DMS53 (cell line): ENCODE measurements around the gene REXO1.
"Not testable (repeated sequence)": the region's sequence is repeated elsewhere in the genome, so short reads cannot be mapped to it uniquely, and the experiment has no call there.

Experiments used
- DNase-seq: peaks from one replicate; lab custom pipeline; 2025; lab: John Stamatoyannopoulos, UW

The REXO1 gene

DNA sequence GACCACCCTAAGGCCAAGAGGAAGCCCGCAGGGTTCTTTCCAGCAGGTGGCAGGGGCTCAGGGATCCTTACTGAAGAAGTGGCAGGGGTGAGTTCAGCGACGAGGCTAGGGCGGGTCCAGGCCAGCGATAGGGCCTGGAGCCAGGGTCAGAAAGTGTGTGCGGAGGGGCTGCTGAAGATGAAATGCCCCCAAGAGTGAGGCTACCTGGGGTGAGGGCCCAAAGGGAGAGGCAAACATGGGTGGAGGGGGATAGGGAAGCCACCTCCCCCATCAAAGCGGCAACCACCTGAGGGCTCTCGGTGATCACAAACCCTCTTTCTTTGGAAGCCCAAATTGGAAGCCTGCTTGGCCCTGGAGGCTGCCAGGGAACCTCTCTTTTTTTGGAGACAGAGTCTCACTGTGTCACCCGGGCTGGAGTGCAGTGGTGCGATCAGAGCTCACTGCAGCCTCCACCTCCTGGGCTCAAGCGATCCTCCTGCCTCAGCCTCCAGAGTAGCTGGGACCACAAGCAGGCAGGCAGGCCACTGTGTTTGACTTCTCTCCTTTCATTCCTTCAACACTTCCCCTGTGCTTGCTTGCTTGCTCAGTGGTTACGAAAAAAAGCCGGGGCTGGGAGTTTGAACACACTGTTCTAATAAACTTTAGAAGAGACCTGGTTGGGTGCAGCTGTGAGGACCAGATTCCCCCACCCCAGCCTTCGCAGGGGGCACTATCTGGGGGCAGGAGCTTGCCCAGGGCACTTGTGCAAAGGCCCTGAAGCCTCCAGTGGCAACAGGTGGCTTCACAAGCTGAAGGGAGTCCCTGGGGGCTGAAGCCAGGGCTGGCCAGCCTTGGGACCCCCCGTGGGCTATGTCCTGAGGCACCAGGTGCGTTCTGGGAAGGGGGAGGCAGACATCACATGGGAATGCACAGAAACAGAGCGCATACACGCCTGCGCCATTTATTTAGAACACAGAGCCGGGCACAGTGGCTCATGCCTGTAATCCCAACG is 34.8 kb downstream of the REXO1 start:
- no peak for DNase-seq

- peak; percentile 94 for DNase-seq
Observed at GRCh38 chr19:1812426-1813191, 35.7 kb downstream of the REXO1 start.

GRCh38 chr19:1811942-1812425 is 36.3 kb downstream of the REXO1 start, which contains the start of gene ATP8B3:
TSS of gene ATP8B3 (minus strand) at chr19:1812276. CDS start at chr19:1811736, 540 bp downstream.
- no peak for DNase-seq

DNA sequence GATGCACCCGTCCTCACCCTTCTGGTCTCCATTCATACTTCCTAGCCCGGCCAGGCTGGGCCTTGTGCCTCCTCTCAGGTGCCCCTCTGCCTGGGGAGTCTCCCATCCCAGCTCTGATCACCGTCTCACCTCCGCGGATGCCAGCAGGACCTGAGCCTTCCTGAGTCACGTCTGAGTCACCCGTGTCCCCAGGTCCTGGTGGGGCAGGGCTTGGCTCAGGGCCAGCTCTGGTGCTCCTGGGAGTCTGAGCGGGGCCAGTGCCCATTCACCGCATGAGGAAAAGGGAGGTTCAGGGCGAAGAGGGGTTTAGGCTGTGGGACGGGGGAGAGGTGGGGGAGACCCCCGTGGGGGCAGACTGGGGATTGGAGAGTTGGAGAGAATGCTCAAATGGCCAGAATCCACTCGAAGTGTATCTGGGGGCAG is 36.8 kb downstream of the REXO1 start:
- DNase-seq, result peak; percentile 91

GRCh38 chr19:1810439-1811160 is 37.7 kb downstream of the REXO1 start:
- no peak for DNase-seq

DNA sequence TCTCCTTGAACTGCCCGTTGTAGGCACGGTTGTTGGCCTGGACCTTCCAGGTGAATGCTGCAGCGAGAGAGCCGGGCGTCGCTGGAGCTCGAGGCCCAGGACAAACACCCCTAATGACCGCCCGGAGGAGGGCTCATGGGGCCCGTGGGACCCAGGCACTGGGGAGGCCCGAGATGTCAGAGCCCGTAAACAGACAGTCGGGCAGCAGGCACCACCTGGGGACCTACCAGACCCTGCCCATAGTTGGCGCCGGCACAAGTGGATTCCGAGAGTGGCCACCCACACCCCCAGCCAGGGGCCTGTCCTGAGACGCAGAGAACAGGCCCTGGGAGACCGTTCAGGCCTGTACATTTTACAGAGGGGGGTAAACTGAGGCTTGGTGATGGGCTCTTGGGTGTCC is 38.6 kb downstream of the REXO1 start:
- no peak for DNase-seq

- DNase-seq, result no peak
Observed at GRCh38 chr19:1808395-1808731, 39.9 kb downstream of the REXO1 start.

DNA sequence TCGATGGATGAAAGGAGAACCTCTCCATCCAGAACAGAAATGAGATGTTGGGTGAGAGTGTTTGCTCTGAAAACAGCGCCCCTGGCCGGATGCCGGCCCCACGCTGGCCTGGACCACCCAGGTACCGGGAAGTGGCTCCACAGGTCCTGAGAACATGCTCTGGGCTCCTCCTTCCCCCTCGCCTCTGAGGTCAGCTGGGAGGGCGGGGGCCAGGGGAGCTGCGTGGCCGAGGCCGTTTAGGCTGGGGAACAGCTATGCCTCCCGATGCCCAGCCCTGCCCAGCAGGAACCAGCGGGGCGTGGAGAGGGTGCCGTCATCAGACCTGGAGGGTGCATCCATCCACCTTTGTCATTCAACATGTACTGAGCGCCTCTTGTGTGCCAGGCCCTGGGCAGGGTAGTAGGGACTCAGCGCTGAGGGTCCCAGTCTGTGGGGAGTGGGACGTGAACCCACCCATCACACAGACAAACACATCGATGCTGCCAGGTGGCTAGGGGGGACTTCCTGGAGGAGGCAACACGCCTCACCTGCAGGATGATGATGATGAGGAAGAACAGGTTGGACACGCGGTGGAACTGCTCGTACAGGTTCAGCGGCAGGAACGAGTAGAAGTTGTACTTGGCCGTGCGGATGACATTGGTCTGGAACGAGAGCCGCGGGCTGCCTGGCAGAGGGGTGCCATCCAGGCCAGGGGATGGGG is 40.4 kb downstream of the REXO1 start:
- peak; percentile 49 for DNase-seq

- DNase-seq, result no peak
Observed at GRCh38 chr19:1807030-1807694, 41.1 kb downstream of the REXO1 start.

DNA sequence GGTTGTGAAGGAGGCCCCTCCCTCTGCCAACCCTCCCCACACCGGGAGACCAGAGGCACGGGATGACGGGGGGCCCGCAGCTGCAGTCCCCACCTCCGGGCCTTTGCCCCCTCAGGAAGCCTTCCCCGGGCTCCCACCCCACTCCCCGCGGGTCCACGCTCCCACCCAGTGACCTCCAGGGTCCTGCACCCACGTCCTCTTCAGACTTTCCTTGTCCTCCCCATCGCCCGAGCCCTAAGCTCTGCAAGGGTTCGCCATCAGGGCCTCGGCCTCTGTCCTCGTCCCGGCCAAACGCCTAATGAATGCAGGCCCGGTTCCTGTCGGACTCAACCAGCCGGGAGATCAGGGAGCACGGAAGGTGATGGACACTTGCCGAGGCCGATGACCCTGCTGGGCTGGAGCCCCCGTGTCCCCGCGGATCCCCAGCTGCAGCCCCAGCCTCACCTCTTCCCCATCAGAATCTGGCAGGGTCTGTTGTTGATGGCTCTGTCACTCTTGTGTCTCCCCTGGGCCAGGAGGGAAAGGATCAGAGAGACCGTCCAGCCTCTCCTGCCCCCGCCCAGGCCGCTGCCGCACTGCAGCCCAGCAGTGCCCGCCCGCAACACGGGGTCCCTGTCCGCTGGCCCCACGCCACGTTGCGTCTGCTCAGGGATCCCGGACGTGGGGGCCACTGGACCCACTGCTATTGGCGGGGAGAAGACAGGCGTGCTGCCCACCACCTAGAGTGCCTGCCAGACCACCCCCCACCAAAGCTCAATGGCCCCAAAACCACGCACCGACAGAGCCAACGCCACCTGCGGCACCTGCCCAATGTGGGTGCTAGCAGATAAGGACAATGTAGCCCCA is 41.9 kb downstream of the REXO1 start:
- no peak for DNase-seq

GRCh38 chr19:1805401-1806183 is 42.7 kb downstream of the REXO1 start:
- DNase-seq, result no peak

DNA sequence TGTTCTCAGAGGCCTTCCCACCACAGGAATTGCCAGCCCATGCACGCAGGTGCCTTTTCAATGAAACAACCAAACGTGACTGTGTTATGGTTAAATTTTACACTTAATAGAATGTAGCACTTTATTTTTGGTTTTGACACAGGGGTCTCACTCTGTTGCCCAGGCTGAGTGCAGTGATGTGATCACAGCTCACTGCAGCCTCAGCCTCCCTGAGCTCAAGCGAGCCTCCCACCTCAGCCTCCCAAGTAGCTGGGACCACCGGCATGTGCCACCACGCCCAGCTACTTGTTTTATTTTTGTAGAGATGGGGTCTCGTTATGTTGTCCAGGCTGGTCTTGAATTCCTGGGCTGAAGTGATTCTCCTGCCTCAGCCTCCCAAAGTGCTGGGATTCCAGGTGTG is 43.4 kb downstream of the REXO1 start:
- DNase-seq, result no peak

DNA sequence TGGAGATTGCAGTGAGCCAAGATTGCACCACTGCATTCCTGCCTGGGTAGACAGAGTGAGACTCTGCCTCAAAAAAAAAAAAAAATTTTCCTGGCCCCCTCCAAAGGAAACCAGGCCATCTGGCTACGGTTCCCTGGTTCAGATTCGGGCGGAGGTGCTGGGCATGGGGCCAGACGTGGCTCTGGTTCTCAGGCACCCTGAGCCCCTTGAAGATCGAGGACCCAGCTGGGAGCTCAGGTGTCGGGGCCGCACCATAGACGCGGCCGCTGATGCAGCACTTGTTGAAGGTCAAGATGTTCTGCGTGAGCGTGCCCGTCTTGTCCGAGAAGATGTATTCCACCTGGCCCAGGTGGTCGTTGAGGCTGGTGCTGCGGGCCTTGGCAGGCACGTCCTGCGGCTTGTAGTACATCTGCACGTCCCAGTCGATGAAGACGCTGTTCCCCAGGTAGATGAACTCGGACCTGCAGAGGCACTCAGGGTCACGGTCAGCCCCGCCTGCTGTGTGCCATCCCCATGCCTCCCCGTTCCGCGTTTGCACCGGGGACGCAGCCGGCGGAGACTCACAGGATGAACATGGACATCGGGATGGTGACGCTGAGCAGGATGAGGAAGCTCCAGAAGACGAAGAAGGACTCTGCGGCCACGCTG is 48.5 kb downstream of the REXO1 start:
- DNase-seq, result peak; percentile 37

- not testable (repeated sequence) for DNase-seq
Observed at GRCh38 chr19:1797313-1797712, 51.0 kb downstream of the REXO1 start.

DNA sequence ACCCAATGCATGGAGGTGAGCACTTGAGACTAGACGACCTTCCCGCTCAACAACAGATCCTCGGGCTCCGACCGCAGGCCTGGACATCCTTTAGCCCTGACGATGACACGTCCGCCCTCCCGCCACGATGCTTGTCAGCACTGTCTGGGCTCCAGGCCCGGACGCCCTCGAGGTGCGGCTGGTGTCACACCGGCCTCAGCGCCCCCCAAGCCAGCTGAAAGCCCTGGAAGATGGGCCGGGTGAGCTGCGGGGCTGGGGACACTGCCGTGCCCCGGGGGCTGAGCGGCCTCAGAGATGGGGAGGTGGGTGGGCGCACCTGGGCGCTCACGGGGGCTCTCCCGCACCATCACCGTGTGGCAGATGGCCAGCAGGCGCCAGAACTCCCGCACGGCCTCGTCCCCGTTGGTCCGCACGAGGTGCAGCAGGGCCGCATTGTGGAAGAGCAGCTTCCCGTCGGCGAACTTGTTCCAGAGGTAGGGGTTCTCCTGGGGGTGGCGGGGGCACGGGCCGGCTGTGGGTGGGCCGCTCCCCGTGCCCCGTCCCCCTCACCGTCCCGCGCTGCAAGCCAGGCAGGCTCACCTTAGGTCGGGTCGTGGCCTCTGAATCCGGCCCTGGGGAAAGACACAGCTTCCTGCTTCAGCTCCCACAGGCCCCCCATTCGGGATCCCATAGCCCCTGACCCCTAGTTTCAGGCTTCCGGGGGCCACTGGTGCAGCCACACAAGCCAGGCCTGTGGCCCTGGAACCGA is 51.7 kb downstream of the REXO1 start:
- DNase-seq, result peak; percentile 27

DNA sequence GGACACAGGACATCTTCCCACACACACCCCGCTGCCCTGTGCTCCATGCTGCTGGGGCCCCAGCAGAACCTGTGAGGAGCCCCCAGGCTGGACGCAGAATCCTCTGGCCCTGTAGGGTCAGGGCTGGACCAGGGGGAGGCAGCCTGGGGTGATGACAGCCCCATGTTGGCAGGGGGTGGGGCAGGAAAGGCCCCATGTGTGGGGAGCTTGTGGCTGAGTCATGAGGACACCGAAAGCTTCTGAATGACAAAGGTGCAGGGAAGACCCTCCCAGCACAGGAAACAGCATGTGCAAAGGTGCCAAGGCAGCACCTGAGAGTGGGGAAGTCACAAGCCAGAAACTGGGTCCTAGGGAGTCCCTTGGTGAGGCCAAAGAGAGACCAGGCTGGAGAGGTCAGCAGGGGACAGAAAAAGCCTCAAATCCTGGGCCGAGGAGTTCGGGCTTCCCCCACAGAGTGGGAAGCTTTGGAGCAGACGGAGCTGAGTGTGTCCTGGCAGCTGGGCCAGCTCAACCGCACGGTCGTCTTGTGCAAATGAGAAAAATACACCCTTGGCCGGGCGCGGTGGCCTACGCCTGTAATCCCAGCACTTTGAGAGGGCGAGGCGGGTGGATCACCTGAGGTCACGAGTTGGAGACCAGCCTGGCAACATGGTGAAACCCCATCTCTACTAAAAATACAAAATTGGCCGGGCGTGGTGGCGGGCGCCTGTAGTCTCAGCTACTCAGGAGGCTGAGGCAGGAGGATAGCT is 53.7 kb downstream of the REXO1 start:
- DNase-seq, result peak; percentile 28

DNA sequence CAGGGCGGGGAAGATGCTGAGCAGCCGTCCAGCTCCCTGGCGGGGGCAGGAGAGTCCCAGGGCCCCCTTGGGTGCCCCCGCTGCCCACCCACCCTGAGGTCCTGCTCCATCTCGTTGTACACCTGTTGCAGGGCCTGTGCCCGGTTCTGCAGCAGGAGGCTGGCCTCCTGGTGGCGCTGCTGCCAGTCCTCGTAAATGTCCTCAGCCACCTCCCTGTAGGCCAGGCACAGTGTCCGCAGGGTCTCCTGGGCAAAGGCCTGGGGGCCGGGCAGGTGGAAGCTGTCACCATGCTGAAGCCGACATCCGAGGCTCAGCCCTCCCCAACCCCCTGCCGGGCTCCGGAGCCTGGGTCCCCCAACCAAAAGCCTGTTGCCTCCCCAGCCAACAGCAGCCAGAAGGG is 56.4 kb downstream of the REXO1 start:
- no peak for DNase-seq
